Fibroblast of peridontal ligament (primary cell): Measurements from ENCODE around the gene SLC35F2.
"Not testable (repeated sequence)": the region's sequence is repeated elsewhere in the genome, so short reads cannot be mapped to it uniquely, and the experiment has no call there.

Experiments used
- DNase-seq: peaks from one replicate; pipeline ENCODE4 v3.0.0-alpha.2; 2010; ENCODE audit errors: extremely low read depth

Gene SLC35F2

GRCh38 chr11:107842412-107843100, 16.0 kb downstream of the SLC35F2 start:
- no peak for DNase-seq

- no peak for DNase-seq
Observed at GRCh38 chr11:107840129-107840484, 18.5 kb downstream of the SLC35F2 start.

GRCh38 chr11:107836851-107837250, 21.7 kb downstream of the SLC35F2 start:
- no peak for DNase-seq

GRCh38 chr11:107834995-107835394, 23.6 kb downstream of the SLC35F2 start:
- DNase-seq, result no peak

- DNase-seq, result not testable (repeated sequence)
Observed at GRCh38 chr11:107833926-107834325, 24.7 kb downstream of the SLC35F2 start.

- DNase-seq, result no peak
Observed at GRCh38 chr11:107830915-107831540, 27.6 kb downstream of the SLC35F2 start.

GRCh38 chr11:107827041-107827440, 31.5 kb downstream of the SLC35F2 start:
- DNase-seq, result no peak

GRCh38 chr11:107825875-107826274, 32.7 kb downstream of the SLC35F2 start:
- DNase-seq, result no peak

GRCh38 chr11:107824668-107825369, 33.8 kb downstream of the SLC35F2 start:
- DNase-seq, result peak; percentile 71

GRCh38 chr11:107821199-107821927, 37.2 kb downstream of the SLC35F2 start:
- DNase-seq, result peak; percentile 47

GRCh38 chr11:107819361-107820014, 39.1 kb downstream of the SLC35F2 start:
- DNase-seq, result peak; percentile 8

GRCh38 chr11:107818491-107818890, 40.1 kb downstream of the SLC35F2 start:
- DNase-seq, result no peak

GRCh38 chr11:107816028-107816427, 42.6 kb downstream of the SLC35F2 start:
- DNase-seq, result no peak

GRCh38 chr11:107810875-107811274, 47.7 kb downstream of the SLC35F2 start:
- DNase-seq, result no peak

- DNase-seq, result no peak
Observed at GRCh38 chr11:107808521-107808920, 50.1 kb downstream of the SLC35F2 start.

- no peak for DNase-seq
Observed at GRCh38 chr11:107804971-107805370, 53.6 kb downstream of the SLC35F2 start.

GRCh38 chr11:107804211-107804610, 54.4 kb downstream of the SLC35F2 start:
- no peak for DNase-seq

- DNase-seq, result no peak
Observed at GRCh38 chr11:107801641-107802040, 56.9 kb downstream of the SLC35F2 start.

GRCh38 chr11:107799218-107799859, 59.2 kb downstream of the SLC35F2 start:
- DNase-seq, result peak; percentile 85

- no peak for DNase-seq
Observed at GRCh38 chr11:107792049-107792443, 66.5 kb downstream of the SLC35F2 start.

GRCh38 chr11:107791343-107792048, 67.1 kb downstream of the SLC35F2 start:
- DNase-seq, result peak; percentile 44
